AG10803 (cell line): ENCODE data around the gene DDIT3.

Source experiments
- DNase-seq: peaks from one replicate; pipeline ENCODE4 v3.0.0; 2010; ENCODE audit warnings: low read depth
- H3K4me3 ChIP-seq: 2 replicates; pipeline ENCODE4 v1.5.1; 2011; ENCODE audit warnings: mild to moderate bottlenecking, low read length, control low read depth
- CTCF ChIP-seq: conservative IDR thresholded peaks from 2 replicates; pipeline ENCODE4 v1.5.1; 2011; ENCODE audit warnings: mild to moderate bottlenecking, low read length, control low read depth, inconsistent platforms

DDIT3 gene

GRCh38 chr12:57469296-57470164 lies 50.8 kb downstream of the DDIT3 start:
- no peak for TF ChIP-seq CTCF
- no peak for DNase-seq

GRCh38 chr12:57467915-57468314 lies 52.4 kb downstream of the DDIT3 start:
- H3K4me3 ChIP-seq = no peak overlapping the region
- TF ChIP-seq CTCF = no peak
- no peak for DNase-seq

More at GRCh38 chr12:57469296-57470164, 50.8 kb downstream of the DDIT3 start:
- no peak overlapping the region for H3K4me3 ChIP-seq

- H3K4me3 ChIP-seq = no peak overlapping the region
- DNase-seq = no peak
- TF ChIP-seq CTCF = no peak
Observed at GRCh38 chr12:57467212-57467874, 53.0 kb downstream of the DDIT3 start.
